HG03558 (cell line): Measurements from ENCODE around the gene USP40.
"Not testable (repeated sequence)": the region's sequence is repeated elsewhere in the genome, so short reads cannot be mapped to it uniquely, and the experiment has no call there.

Experiments
- ATAC-seq: cut with Tn5 transposase; IDR thresholded peaks from one replicate; pipeline ENCODE4 v1.9.1; 2021; ENCODE audit warnings: moderate number of reproducible peaks; ENCODE audit not compliant: unreplicated experiment; ENCODE audit errors: extremely low read depth

USP40 gene, protein sequence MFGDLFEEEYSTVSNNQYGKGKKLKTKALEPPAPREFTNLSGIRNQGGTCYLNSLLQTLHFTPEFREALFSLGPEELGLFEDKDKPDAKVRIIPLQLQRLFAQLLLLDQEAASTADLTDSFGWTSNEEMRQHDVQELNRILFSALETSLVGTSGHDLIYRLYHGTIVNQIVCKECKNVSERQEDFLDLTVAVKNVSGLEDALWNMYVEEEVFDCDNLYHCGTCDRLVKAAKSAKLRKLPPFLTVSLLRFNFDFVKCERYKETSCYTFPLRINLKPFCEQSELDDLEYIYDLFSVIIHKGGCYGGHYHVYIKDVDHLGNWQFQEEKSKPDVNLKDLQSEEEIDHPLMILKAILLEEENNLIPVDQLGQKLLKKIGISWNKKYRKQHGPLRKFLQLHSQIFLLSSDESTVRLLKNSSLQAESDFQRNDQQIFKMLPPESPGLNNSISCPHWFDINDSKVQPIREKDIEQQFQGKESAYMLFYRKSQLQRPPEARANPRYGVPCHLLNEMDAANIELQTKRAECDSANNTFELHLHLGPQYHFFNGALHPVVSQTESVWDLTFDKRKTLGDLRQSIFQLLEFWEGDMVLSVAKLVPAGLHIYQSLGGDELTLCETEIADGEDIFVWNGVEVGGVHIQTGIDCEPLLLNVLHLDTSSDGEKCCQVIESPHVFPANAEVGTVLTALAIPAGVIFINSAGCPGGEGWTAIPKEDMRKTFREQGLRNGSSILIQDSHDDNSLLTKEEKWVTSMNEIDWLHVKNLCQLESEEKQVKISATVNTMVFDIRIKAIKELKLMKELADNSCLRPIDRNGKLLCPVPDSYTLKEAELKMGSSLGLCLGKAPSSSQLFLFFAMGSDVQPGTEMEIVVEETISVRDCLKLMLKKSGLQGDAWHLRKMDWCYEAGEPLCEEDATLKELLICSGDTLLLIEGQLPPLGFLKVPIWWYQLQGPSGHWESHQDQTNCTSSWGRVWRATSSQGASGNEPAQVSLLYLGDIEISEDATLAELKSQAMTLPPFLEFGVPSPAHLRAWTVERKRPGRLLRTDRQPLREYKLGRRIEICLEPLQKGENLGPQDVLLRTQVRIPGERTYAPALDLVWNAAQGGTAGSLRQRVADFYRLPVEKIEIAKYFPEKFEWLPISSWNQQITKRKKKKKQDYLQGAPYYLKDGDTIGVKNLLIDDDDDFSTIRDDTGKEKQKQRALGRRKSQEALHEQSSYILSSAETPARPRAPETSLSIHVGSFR

DNA sequence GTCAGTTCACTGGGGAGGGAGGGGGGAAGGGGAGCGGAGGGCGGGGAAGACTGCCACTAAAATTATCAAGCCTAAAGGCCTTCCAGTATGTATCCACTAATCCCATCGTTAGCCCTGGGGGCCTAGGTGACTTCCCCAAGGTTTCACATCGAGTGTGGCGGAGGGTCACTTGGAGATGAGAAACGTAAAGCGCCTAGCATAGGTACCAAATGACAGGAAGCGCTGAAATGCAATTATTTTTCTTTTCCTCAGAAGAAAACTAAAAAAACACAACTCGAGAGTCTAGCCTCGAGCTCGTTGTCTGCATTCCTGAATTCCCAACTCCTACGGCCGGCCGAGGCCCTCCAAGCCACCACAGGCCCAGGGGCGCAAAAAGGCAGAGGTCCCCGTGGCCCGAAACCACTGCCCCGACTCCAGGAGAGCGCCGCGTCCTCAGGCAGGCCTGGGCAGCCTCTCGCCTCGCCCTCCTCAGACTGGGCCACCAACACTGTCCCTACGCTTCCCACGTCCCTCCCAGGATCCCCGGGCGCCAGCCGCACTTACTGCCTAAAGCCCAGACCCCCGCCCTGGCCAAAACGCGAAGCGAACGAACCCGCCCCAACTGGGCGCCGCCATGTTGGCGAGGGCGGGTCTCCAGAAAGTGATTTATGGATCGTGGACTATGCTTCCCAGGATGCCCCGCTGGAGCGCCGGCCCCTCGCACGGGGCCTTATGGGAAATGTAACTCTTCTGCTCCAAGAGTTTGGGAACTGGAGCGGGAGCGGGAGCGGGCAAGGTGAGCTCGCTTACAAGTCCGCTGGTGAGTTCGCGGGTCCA, at the start of gene USP40:
Gene USP40 (minus strand): TSS at position 642 of the 816 bp plus-strand sequence. CDS start 1,228 bp downstream, outside the sequence.
- ATAC-seq: no peak

DNA sequence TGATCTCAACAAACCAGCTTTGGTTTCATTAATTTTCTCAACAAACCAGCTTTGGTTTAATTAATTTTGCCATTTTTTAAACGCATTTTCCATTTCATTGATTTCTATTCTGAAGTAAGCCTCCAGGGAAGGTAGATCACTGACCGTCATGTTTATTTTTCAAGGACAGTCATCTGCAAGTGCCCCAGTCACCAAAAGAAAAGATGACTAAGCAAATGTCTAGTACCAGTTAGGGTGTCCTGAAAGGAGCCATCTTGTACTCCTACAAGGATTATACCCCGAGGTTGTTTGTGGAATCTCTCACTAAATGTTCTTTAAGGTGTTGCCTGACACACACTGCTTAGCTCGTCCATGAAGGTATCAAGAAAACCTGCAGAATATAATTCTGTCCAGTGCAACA, 44.7 kb upstream of the USP40 start:
- no peak for ATAC-seq

DNA sequence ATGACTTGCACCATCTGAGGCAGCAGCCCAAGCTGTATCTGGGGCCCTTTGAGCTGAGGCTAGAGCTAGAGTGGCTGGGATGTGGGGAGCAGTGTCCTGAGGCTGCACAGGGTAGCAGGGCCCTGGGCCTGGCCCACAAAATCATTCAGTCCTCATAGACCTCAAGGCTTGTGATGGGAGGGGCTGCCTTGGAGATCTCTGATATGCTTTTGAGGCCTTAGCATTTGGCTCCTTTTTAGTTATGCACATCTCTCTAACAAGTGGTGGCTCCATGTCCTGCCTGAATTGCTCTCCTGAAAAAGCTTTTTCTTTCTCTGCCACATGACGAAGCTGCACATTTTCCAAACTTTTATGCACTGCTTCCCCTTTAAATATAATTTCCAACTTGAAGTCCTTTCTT, 39.1 kb upstream of the USP40 start:
- ATAC-seq: no peak

DNA sequence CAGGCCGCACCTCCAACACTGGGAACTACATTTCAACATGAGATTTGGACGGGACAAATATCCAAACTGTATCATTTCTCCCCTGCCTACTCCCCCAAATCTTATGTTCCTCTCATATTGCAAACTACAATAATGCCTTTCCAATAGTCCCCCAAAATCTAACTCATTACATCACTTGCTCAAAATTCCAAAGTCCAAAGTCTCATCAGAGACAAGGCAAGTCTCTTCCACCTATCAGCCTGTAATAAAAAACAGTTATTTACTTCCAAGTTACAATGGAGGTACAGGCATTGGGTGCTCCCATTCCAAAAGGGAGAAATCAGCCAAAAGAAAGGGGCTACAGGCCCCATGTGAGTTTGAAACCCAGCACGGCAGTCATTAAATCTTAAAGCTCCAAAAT, 38.2 kb upstream of the USP40 start:
- no peak for ATAC-seq

DNA sequence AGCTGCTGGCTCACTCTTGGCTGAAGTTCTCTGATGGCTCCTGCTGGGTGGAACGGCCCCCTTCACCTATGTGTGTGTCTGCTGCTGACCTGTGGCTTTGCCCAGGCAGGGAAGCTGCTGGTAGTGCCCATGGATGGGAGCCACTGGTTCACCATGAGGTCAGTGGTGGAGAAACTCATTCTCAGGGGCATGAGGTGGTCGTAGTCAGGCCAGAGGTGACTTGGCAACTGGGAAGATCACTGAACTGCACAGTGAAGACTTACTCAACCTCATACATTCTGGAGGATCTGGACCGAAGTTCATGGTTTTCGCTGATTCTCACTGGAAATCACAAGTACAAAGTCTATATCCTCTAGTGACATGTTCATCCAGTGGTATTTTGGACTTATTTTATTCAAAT, 36.9 kb upstream of the USP40 start:
- ATAC-seq: no peak

DNA sequence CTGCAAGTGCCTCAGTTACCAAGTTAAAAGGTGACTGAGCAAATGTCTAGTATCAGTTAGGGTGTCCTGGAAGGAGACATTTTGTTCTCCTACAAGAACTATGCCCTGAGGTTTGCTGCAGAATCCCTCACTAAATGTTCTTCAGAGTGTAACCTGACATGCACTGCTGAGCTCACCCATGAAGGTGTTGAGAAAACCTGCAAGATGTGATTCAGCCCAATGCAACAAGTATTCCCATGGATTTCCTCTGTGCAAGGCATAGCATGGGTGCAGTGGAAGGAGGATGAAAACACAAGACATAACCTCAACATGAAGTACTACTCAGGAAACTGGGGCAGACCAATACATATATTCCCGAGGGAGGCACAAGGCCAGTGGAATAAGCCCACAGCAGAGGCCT, 35.5 kb upstream of the USP40 start:
- ATAC-seq: no peak

DNA sequence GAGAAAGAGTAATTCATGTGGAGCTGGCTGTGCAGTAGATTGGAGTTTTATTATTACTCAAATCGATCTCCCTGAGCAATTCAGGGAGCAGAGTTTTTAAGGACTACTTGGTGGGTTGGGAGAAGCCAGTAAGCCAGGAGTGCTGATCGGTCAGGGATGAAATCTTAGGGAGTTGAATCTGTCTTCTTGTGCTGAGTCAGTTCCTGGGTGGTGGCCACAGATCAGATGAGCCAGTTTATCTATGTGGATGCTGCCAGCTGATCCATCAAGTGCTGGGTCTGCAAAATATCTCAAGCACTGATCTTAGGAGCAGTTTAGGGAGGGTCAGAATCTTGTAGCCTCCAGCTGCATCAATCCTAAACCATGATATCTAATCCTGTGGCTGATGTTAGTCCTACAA, 33.8 kb upstream of the USP40 start:
- ATAC-seq: no peak

DNA sequence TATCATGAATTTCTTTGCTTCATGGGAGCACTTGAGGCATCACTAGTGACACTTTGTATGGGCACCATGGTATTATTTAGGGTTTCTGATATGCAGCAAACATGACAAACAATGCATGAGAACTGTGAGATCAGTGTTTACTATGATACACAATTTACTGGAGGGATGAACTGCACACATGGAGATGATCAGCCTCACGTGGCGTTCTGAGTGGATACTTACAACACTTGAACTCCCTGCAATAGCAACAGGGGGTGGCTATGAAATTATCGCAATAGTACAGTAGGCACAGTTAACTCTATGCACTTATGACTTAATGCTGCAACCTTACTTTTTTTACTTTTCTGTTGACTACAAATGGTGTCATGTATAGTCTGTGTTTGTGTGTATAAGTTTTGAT, 32.4 kb upstream of the USP40 start:
- no peak for ATAC-seq

DNA sequence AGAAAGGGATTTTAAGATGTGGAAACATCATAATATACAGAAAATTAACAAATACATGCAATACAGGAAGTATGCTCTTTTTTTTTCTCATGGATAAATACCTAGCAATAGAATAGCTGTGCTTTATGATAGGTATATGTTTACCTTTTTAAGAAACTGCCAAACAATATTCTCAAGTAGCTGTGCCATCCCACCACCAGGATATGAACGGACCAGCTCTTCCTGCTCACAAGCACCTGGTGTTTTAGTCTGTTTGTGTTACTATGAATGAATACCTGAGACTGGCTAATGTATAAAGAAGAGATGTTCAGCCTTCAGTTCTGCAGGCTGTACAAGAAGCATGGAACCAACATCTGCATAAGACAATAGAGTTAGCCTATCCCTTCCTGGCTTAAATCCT, 30.9 kb upstream of the USP40 start:
- no peak for ATAC-seq

DNA sequence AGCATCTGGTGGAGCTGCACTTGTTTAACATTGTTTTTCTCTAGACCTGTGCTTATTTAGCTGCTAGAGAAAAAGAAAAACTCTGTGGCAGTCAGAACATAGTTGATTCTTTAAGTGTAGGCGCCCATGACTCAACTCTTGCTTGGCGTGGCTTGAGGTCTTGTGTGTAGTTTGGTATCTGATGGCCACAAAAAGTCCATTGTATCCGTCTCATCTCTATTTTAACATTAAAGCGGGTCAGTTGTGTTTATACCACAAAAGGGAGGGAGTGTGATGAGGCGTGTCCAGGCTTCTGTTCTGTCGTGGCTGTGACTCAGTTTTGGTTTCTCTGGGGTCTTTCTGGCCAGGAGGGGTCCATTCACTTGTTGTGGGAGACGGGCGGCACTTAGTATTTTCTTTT, 26.6 kb upstream of the USP40 start:
- no peak for ATAC-seq

DNA sequence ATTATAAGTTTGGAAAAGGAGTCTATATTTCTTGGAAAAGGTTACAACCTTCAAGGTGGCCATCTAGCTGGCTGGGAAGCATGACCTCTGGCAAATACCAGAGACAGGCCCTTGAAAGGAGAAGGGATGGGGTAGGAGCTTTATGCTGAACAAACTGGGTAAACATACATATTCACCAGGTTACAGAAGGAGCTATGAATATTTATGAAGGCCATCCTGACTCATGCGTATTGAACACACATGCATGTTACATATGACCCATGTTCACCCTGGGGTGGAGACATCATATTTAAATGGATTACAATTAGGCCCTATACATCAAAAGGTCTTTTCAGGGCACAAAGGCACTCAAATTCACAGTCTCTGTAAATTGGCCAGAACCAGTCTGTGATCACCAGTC, 26.1 kb upstream of the USP40 start:
- ATAC-seq: not testable (repeated sequence)

DNA sequence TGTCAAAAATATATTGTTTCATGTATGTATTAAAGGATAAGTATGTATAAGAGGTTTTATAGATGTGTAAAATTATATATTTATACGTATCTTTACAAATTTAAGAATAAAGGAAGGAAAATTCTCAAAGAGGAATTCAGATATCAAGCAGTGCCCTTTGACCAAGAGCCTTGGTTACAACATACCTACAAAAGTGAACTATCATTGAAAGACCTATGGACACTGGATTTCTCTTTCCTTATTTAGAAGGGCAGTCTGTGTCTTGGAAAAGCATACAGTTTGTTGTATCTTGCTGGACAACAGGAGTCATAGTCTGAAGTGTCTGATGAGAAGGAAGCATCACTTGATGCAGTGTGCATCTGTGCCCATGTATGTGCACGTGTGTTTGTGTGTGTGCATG, 21.8 kb upstream of the USP40 start:
- ATAC-seq: no peak

DNA sequence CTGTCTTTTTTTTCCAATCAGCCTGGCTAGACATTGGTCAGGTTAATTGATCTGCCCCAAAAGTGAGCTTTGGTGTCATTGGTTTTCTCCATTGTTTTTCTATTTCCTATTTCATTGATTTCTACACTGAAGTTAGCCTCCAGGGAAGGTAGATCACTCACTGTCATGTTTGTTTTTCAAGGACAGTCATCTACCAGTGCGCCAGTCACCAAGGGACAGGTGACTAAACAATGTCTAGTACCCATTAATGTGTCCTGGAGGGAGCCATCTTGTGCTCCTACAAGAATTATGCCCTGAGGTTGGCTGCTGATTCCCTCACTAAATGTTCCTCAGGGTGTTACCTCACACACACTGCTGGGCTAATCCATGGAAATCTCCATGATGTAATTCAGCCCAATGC, 17.6 kb upstream of the USP40 start:
- ATAC-seq: no peak

DNA sequence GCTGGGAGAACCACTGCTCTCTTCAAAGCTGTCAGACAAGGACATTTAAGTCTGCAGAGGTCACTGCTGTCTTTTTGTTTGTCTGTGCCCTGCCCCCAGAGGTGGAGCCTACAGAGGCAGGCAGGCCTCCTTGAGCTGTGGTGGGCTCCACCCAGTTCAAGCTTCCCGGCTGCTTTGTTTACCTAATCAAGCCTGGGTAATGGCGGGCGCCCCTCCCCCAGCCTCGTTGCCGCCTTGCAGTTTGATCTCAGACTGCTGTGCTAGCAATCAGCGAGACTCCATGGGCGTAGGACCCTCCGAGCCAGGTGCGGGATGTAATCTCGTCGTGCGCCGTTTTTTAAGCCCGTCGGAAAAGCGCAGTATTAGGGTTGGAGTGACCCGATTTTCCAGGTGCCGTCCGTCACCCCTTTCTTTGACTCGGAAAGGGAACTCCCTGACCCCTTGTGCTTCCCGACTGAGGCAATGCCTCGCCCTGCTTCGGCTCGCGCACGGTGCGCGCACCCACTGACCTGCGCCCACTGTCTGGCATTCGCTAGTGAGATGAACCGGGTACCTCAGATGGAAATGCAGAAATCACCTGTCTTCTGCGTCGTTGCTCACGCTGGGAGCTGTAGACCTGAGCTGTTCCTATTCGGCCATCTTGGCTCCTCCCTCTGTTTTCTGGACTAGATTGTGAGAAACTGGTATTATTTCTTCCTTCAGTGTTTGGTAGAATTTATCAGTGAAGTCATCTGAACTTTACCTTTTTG, 16.8 kb upstream of the USP40 start:
- ATAC-seq: not testable (repeated sequence)

DNA sequence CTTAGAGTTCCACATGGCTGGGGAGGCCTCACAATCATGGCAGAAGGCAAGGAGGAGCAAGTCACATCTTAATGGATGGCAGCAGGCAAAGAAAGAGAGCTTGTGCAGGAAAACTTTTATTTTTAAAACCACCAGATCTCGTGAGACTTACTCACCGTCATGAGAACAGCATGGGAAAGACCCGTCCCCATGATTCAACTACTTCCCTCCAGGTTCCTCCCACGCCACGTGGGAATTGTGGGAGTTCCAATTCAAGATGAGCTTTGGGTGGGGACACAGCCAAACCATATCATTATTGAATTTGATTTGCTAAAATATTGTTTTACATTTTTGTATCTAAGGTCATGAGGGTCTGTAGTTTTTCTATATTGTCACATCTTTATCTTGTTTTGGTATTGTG, 10.8 kb upstream of the USP40 start:
- ATAC-seq: not testable (repeated sequence)

DNA sequence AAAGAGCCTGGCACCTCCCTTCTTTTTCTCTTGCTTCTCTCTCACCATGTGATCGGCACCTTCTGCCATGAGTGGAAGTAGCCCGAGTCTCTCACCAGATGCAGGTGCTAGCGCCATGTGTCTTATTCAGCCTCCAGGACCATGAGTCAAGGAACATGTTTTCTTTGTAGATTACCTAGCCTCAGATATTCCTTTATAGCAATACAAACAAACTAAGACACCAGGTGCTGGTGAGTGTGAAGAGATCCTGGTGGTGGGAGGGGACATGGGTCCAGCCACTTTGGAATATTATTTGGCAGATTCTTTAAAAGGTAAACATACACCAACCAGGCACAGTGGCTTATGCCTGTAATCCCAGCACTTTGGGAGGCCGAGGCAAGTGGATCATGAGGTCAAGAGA, 5.9 kb upstream of the USP40 start:
- ATAC-seq: no peak

DNA sequence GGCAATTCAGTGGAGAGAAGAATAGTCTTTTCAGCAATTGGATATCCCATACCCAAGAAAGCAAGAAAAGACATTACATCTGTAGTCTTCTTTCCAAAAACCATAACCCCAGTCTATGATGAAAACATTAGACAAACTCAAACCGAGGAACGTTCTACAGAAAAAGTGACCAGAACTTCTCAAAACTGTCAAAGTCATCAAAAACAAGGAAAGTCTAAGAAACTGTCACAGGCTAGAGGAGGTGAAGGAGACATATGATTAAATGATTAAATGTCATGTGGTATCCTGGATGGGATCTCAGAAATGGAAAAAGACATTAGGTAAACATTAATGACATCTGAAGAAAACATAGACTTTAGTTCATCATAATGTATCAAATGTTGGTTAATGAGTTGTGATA, 4.9 kb upstream of the USP40 start:
- no peak for ATAC-seq

DNA sequence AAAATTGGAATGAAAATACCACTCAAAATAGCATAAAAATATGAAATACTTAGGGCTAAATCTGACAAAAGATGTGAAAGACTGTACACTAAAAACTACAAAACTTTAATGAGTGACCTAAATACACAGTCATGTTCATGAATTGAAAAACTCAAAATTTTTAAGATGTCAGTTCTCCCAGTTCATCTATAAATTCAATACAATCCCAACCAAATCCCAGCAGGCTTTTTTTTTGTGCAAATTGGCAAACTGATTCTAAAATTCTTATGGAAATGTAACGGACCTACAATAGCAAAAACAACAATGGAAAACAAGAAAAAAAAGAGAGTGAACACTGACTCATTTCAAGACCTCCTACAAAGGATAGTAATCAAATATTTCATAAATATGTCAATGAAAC, 4.4 kb upstream of the USP40 start:
- no peak for ATAC-seq

DNA sequence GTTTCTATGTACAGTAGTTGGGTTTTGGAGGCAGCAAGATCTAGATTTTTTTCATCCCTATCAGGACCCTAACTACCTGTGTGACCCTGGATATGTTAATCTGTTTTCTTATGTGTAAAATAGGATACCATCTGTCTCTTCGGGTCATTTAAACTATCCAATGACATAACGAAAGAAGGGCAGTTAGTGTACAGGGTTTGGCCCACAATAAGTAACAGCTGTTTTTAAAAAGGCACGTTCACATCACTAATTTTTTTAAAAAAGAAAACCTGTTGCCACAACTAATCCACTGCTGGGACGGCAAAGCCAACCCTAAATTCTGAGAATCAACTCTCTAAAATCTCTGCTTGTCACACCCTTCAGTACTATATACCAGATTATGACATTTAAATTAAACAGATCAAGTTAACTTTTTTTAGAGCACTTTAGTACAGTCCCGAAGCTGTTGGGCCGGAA, 869 bp downstream of the USP40 start:
- no peak for ATAC-seq
